SHP77 treated with DMSO at 0.1 percent for 48 hours (cell line): Measurements from ENCODE around the gene UBE4A.

Experiments
- DNase-seq: peaks from one replicate; lab custom pipeline; 2025; lab: John Stamatoyannopoulos, UW

UBE4A gene

DNA sequence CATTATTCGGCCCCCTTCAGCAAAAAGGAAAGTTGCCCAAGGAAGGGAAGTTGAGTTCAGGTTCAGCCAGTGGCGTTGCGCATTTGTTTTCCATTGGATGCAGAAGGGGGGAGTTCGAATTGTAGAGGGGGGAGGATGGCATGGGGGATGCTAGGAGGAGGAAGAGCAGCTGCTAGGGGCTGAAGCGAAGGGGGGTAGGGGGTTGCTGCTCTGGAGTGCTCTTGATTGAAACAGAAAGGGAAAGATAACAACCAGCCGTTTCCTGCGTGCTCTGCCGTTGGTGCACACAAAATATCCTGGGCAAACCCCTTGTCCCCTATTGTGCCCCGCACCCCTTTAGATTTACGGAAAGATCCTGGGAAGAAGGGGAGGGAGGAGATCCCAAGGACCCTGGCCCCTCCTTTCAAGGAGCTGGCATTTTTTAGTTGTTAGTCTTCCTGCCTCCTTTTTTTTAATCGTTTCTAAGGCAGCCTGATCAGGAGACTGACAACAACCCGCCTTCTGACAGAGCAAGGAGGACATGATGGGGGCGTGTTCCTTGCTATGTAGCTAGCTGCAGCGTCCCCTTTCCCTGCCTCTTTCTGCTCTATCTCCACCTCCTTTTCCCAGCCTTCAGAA lies 79.0 kb downstream of the UBE4A start:
- no peak for DNase-seq

- no peak for DNase-seq
Observed at GRCh38 chr11:118439646-118440045, 80.2 kb downstream of the UBE4A start.

DNA sequence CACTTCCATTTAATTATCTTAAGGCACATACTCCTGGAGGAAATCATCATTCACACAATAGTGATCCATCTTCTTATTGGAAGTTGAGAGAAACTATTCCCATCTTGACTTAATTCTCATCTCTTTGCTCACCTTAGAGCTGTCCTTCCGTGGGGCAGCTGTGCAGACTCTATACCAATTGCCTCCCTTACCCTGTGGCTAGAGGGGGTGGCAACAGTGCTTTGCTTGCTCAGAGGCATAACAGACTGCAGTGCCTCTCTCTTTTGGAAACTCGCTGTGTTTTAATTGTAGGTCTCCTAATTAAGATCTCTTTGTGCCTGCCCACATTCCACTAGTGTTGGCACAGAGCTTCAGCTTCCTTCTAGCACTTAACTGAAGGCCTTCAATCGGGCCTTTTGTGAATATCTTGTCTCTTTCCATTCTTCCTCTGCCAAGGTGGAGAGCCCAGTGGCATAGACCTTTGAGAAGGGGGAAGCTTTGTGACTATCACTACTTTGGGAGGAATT lies 82.4 kb downstream of the UBE4A start:
- no peak for DNase-seq

- DNase-seq, result no peak
Observed at GRCh38 chr11:118442301-118442700, 82.9 kb downstream of the UBE4A start.

GRCh38 chr11:118442908-118443589 lies 83.6 kb downstream of the UBE4A start:
- DNase-seq, result no peak

GRCh38 chr11:118443590-118444218 lies 84.3 kb downstream of the UBE4A start:
- no peak for DNase-seq

DNA sequence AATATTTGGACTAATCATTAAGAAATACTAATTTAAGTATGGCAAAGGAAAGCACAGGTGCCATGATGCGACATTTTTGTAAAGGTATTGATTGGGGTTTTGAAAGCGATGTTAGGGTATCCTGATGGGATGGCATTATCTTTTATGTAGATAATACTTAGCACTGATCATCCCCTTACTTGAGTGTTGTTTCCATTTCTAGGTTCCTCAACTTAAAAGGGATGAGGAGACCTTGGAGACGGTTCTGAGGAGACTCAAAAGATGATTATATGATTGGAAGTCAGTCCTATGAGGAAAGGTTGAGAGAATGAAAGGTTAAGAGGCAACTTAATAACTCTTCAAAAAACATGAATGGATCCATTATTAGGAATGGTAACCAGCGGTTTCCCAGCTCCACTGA lies 88.0 kb downstream of the UBE4A start:
- DNase-seq, result no peak

DNA sequence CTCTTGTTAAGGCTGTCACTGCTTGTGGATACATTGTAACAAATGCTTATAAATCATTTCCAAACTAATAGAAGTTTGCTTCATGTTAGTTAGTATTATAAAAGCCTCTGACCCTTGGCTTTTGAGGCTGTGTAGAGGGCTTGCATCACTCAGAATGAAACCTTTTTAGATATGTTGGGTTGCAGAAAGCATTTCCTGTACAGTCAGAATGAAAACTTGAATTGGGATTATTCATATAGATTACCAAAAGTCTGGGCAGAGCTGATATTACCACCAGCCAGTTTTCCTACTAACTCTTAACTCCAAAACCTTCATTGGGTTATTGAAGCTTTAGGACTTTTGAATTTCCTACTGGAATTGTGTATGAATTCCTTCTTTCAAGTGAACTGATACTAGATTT lies 88.9 kb downstream of the UBE4A start:
- DNase-seq, result no peak
